Measurements from ENCODE around the gene MARS1.

The MARS1 gene

DNA sequence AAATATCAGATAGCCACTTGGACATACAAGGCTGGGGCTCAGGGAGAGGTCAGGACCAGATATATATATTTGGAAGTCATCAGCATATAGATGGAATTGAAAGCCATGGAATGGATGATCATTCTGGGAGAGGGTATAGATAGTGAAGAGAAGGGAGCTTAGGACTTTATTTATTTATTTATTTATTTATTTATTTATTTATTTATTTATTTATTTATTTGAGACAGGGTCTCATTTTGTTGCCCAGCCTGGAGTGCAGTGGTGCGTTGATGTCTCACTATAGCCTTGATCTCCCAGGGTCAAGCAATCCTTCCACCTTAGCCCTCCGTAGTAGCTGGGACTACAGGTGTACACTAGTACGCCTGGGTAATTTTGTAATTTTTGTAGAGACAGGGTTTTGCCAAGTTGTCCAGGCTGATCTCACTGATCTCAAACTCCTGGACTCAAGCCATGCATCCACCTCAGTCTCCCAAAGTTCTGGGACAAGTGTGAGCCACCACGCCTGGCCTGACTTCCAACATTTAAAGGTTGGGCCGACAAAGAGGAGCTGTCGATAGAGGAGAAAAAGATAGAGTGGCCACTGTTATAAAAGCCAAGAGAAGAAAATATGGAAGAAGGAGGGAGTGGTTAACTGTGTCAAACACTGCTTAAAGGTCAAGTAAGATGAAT is 41.4 kb upstream of the MARS1 start:
- TF ChIP-seq, protein P1, sequence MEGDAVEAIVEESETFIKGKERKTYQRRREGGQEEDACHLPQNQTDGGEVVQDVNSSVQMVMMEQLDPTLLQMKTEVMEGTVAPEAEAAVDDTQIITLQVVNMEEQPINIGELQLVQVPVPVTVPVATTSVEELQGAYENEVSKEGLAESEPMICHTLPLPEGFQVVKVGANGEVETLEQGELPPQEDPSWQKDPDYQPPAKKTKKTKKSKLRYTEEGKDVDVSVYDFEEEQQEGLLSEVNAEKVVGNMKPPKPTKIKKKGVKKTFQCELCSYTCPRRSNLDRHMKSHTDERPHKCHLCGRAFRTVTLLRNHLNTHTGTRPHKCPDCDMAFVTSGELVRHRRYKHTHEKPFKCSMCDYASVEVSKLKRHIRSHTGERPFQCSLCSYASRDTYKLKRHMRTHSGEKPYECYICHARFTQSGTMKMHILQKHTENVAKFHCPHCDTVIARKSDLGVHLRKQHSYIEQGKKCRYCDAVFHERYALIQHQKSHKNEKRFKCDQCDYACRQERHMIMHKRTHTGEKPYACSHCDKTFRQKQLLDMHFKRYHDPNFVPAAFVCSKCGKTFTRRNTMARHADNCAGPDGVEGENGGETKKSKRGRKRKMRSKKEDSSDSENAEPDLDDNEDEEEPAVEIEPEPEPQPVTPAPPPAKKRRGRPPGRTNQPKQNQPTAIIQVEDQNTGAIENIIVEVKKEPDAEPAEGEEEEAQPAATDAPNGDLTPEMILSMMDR (IDR thresholded peaks at IDR 0.05; ENCODE audit: control insufficient read depth, insufficient read depth, low read depth, low read length, missing control alignments) = no peak
- no peak for DNase-seq (ENCODE audit: low read depth)

DNA sequence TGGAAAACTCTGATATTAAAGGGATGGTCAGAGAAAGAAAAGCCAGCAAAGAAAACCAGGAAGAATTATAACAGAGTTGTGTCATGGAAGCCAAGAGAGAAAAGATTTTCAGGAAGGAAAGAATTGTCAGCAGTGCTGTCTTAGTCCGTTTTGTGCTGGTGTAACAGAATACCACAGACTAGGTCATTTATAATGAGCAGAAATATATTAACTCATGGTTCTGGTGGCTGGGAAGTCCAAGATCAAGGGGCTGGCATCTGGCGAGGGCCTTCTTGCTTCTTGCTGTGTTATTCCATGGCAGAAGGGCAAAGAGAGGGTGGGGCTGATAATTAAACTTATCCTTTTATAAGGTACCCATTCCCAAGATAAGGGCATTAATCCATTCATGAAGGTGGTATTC is 39.2 kb upstream of the MARS1 start:
- TF ChIP-seq, protein P1 (IDR thresholded peaks at IDR 0.05; ENCODE audit: control insufficient read depth, insufficient read depth, low read depth, low read length, missing control alignments) = no peak
- H3K4me3 ChIP-seq (ENCODE audit: control insufficient read depth, low read depth, low read length) = no peak overlapping the region
- no peak for DNase-seq (ENCODE audit: low read depth)

More for the DNA sequence above, 41.4 kb upstream of the MARS1 start:
- H3K4me3 ChIP-seq (ENCODE audit: control insufficient read depth, low read depth, low read length) = no peak overlapping the region

DNA sequence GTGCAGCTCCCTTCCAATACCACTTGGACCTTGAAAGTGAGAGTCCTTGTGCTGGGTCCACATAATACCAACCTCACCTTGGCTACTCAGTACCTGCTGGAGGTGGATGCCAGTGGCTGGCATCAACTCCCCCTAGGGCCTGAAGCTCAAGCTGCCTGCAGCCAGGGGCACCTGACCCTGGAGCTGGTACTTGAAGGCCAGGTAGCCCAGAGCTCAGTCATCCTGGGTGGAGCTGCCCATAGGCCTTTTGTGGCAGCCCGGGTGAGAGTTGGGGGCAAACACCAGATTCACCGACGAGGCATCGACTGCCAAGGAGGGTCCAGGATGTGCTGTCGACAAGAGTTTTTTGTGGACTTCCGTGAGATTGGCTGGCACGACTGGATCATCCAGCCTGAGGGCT is 38.5 kb upstream of the MARS1 start:
- TF ChIP-seq, protein P1 (IDR thresholded peaks at IDR 0.05; ENCODE audit: control insufficient read depth, insufficient read depth, low read depth, low read length, missing control alignments) = no peak
- H3K4me3 ChIP-seq (ENCODE audit: control insufficient read depth, low read depth, low read length) = no peak overlapping the region
- no peak for DNase-seq (ENCODE audit: low read depth)

DNA sequence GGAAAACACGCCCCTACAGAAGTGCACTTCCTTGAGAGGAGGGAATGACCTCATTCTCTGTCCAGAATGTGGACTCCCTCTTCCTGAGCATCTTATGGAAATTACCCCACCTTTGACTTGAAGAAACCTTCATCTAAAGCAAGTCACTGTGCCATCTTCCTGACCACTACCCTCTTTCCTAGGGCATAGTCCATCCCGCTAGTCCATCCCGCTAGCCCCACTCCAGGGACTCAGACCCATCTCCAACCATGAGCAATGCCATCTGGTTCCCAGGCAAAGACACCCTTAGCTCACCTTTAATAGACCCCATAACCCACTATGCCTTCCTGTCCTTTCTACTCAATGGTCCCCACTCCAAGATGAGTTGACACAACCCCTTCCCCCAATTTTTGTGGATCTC is 37.8 kb upstream of the MARS1 start:
- no peak overlapping the region for H3K4me3 ChIP-seq (ENCODE audit: control insufficient read depth, low read depth, low read length)
- TF ChIP-seq, protein P1 (IDR thresholded peaks at IDR 0.05; ENCODE audit: control insufficient read depth, insufficient read depth, low read depth, low read length, missing control alignments) = no peak
- no peak for DNase-seq (ENCODE audit: low read depth)

DNA sequence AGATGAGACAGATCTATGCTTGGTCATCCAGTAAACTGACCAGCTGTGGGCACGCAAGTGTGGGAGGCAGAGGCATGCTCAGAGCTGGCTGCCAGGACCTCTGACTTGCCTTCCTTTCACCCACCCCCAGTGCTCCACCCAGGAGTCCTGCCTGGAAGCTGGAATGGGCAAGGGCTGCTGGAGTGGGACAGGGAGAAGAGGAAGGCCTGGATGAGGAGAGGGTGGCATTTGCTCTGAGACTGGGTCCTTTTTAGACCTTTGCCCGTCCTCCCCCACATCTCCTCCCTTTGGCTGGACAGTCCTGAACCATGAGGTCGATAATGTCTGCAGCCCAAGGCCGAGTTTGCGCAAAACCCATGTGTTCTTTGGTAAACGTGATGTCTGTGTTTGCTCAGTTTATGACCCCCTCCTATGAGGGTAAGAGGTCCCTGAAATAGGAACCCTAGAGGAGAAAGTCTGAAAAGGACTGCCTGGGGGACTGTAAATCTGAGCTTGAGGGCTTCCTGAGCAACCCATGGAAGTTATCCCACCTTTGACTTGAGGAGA is 36.6 kb upstream of the MARS1 start:
- no peak for DNase-seq (ENCODE audit: low read depth)
- H3K4me3 ChIP-seq (ENCODE audit: control insufficient read depth, low read depth, low read length) = no peak overlapping the region
- TF ChIP-seq, protein P1 (IDR thresholded peaks at IDR 0.05; ENCODE audit: control insufficient read depth, insufficient read depth, low read depth, low read length, missing control alignments) = no peak

DNA sequence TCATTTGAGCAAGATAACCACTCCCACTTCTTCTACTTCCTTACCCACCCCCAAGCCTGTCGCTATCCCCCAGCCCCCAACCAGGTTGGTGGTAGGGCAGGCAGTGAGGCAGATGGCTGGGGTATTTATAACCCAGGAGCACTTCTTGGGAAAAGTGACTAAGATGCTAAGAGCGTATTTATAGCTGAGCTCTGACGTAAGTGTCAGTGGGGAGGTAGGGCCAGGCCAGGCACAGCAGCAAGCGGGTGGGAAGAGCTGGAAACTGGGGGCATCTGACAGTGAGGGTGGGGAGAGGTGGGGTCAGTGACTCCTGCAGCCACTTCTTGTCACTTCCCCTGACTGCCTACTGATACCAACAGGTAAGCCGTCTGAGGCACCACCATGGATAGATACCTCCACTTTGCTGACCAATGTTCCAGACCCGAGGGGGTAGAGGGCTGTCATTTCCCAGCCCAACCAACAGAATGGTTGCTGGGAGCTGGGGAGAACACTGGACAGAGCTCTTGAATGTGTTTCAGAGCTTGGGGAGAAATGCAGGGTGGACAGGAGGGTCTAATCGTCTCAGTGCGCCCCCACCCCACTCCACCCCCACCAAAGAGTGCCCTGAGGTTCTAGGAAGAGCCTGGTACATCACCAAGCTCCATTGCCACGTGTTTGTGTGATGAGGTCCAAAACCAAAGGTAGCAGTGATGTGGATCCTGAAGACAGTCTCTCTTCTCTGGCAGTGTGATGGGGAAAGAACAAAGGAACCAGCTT is 35.5 kb upstream of the MARS1 start:
- TF ChIP-seq, protein P1 (IDR thresholded peaks at IDR 0.05; ENCODE audit: control insufficient read depth, insufficient read depth, low read depth, low read length, missing control alignments) = no peak
- peak; percentile 87 for DNase-seq (ENCODE audit: low read depth)
- no peak overlapping the region for H3K4me3 ChIP-seq (ENCODE audit: control insufficient read depth, low read depth, low read length)

Data from AG09309 (cell line).